Neuronal stem cell (in vitro differentiated cells): ENCODE results near the gene CCDC171.

ENCODE experiments used
- DNase-seq: peaks from one replicate; pipeline ENCODE4 v3.0.0-alpha.2; 2013; ENCODE audit warnings: low spot score
- H2AFZ ChIP-seq: one replicate; pipeline ENCODE4 v1.6.1; 2013; ENCODE audit warnings: mild to moderate bottlenecking, low read length, inconsistent platforms
- H2AK5ac ChIP-seq: 2 replicates; pipeline ENCODE4 v1.6.1; 2013; ENCODE audit warnings: low read depth, mild to moderate bottlenecking, inconsistent platforms, low read length, moderate library complexity, mixed read lengths
- H2BK120ac ChIP-seq: 2 replicates; pipeline ENCODE4 v1.6.1; 2013; ENCODE audit warnings: low read depth, mild to moderate bottlenecking, inconsistent platforms, low read length, moderate library complexity, mixed read lengths
- H2BK12ac ChIP-seq: one replicate; pipeline ENCODE4 v1.6.1; 2013; ENCODE audit warnings: low read length, inconsistent platforms
- H2BK15ac ChIP-seq: 2 replicates; pipeline ENCODE4 v1.6.1; 2013; ENCODE audit warnings: mild to moderate bottlenecking, low read length, inconsistent platforms, mixed read lengths
- H2BK5ac ChIP-seq: one replicate; pipeline ENCODE4 v1.6.1; 2013; ENCODE audit warnings: inconsistent platforms, mild to moderate bottlenecking, low read length, moderate library complexity
- H3K14ac ChIP-seq: one replicate; pipeline ENCODE4 v1.6.1; 2013; ENCODE audit warnings: low read length, inconsistent platforms
- H3K18ac ChIP-seq: 2 replicates; pipeline ENCODE4 v1.6.1; 2013; ENCODE audit warnings: low read length, inconsistent platforms
- H3K23ac ChIP-seq: 2 replicates; pipeline ENCODE4 v1.6.1; 2013; ENCODE audit warnings: low read depth, mild to moderate bottlenecking, mixed read lengths, low read length, inconsistent platforms; ENCODE audit not compliant: poor library complexity
- H3K27ac ChIP-seq: replicated peaks from 3 replicates; pipeline ENCODE4 v1.5.1; 2013; ENCODE audit warnings: low read length, inconsistent platforms
- H3K27me3 ChIP-seq, 3 experiments: 2 replicates each; pipeline ENCODE4 v1.6.1; 2013; ENCODE audit warnings: low read length in 3 of 3, mild to moderate bottlenecking in 2 of 3, inconsistent platforms in 1 of 3, low read depth in 1 of 3, mixed read lengths in 1 of 3, moderate library complexity in 1 of 3; ENCODE audit not compliant: control insufficient read depth in 3 of 3, insufficient read depth in 3 of 3
- H3K36me3 ChIP-seq, 2 donors: replicated peaks in 1 of 2; 2 replicates each; pipeline ENCODE4 v1.6.1; 2013; ENCODE audit warnings: low read length in 2 of 2; ENCODE audit not compliant: control insufficient read depth in 2 of 2, insufficient read depth in 2 of 2
- H3K4ac ChIP-seq: 2 replicates; pipeline ENCODE4 v1.6.1; 2013; ENCODE audit warnings: inconsistent platforms, mild to moderate bottlenecking, low read length, moderate library complexity
- H3K4me1 ChIP-seq, 2 donors: 1 replicate in 1 of 2; 2 replicates in 1 of 2; pipeline ENCODE4 v1.6.1; 2013; ENCODE audit warnings: low read length in 2 of 2, low read depth in 1 of 2; ENCODE audit not compliant: control insufficient read depth in 2 of 2, insufficient read depth in 1 of 2
- H3K4me2 ChIP-seq: one replicate; pipeline ENCODE4 v1.6.1; 2013; ENCODE audit warnings: mild to moderate bottlenecking, low read length, inconsistent platforms; ENCODE audit not compliant: insufficient read depth, poor library complexity, severe bottlenecking
- H3K4me3 ChIP-seq, 2 donors: 2 replicates each; pipeline ENCODE4 v1.5.1; 2013; ENCODE audit warnings: low read length in 2 of 2, mild to moderate bottlenecking in 2 of 2, inconsistent platforms in 1 of 2, moderate library complexity in 1 of 2
- H3K79me1 ChIP-seq: one replicate; pipeline ENCODE4 v1.6.1; 2013; ENCODE audit warnings: low read depth, mild to moderate bottlenecking, inconsistent platforms, low read length, moderate library complexity
- H3K9ac ChIP-seq: one replicate; pipeline ENCODE4 v1.6.1; 2013; ENCODE audit warnings: mild to moderate bottlenecking, low read depth, low read length, inconsistent platforms; ENCODE audit not compliant: poor library complexity
- H3K9me3 ChIP-seq, 2 donors: replicated peaks in 1 of 2; 2 replicates each; pipeline versions ENCODE3 to v1.6.1; 2013; ENCODE audit warnings: low read length in 2 of 2, mild to moderate bottlenecking in 2 of 2, inconsistent platforms in 1 of 2, low read depth in 1 of 2, mixed read lengths in 1 of 2, moderate library complexity in 1 of 2; ENCODE audit not compliant: control insufficient read depth in 2 of 2, insufficient read depth in 1 of 2
- H4K8ac ChIP-seq: one replicate; pipeline ENCODE4 v1.6.1; 2013; ENCODE audit warnings: low read depth, mild to moderate bottlenecking, inconsistent platforms, low read length, moderate library complexity
- H4K91ac ChIP-seq: one replicate; pipeline ENCODE4 v1.6.1; 2013; ENCODE audit warnings: low read length, low read depth, mild to moderate bottlenecking, inconsistent platforms; ENCODE audit not compliant: poor library complexity
- WGBS, 2 donors: extraction: QIAGEN DNeasy Blood & Tissue Kit; methylation state at CpG; one replicate each; pipeline ENCODE4 v1.1.7; 2013; ENCODE audit warnings: missing lambda C conversion rate in 2 of 2, mixed read lengths in 1 of 2; ENCODE audit not compliant: insufficient read length in 2 of 2, insufficient replicate concordance in 1 of 2; ENCODE audit errors: extremely low coverage in 2 of 2; 5-methylcytosine and 5-hydroxymethylcytosine counted together

CCDC171 gene

GRCh38 chr9:16002816-16003215, 450.0 kb downstream of the CCDC171 start:
- Histone ChIP-seq H4K91ac (no peak overlapping the region), H4K8ac (no peak overlapping the region), H3K23ac (no peak overlapping the region), H3K9ac (no peak overlapping the region), H2BK12ac (no peak overlapping the region), H3K4me3 (no peak overlapping the region), H3K14ac (no peak overlapping the region), H2AK5ac (no peak overlapping the region), H3K18ac (no peak overlapping the region), H3K27me3 (no peaks in the 10 kb centered on the region), H2AFZ (no peak overlapping the region), H3K79me1 (no peaks in the 10 kb centered on the region), H3K36me3 (no peaks in the 10 kb centered on the region), H3K4me1 (peaks cover 0 to 5% of the 10 kb centered on the region in 2 donors), H2BK5ac (no peak overlapping the region), H3K9me3 (no peaks in the 10 kb centered on the region), H3K4me2 (no peak overlapping the region), H3K4ac (no peak overlapping the region), H2BK15ac (no peak overlapping the region), H2BK120ac (no peak overlapping the region), H3K27ac (no peak overlapping the region)
- no peak for DNase-seq
- WGBS, 2 donors: no CpG with 5 or more reads among the region's 3 CpGs

- H4K8ac ChIP-seq: no peak overlapping the region
- H2BK120ac ChIP-seq: no peak overlapping the region
- H3K27ac ChIP-seq: no peak overlapping the region
- H2AK5ac ChIP-seq: no peak overlapping the region
- no peaks in the 10 kb centered on the region for H3K27me3 ChIP-seq
- no peak overlapping the region for H3K4me2 ChIP-seq
- no peaks in the 10 kb centered on the region for H3K9me3 ChIP-seq
- no peak overlapping the region for H3K4me3 ChIP-seq
- H3K14ac ChIP-seq: peak overlapping the region; percentile 64
- H3K79me1 ChIP-seq: no peaks in the 10 kb centered on the region
- no peak overlapping the region for H2AFZ ChIP-seq
- H2BK5ac ChIP-seq: no peak overlapping the region
- peaks cover 0 to 5% of the 10 kb centered on the region in 2 donors for H3K4me1 ChIP-seq
- no peaks in the 10 kb centered on the region for H3K36me3 ChIP-seq
- no peak overlapping the region for H3K9ac ChIP-seq
- H3K4ac ChIP-seq: no peak overlapping the region
- WGBS, 2 donors: no CpG with 5 or more reads among the region's 6 CpGs
- no peak overlapping the region for H4K91ac ChIP-seq
- H3K18ac ChIP-seq: peak overlapping the region; percentile 1
- H2BK12ac ChIP-seq: no peak overlapping the region
- DNase-seq: no peak
- no peak overlapping the region for H3K23ac ChIP-seq
- H2BK15ac ChIP-seq: no peak overlapping the region
These were observed 450.9 kb downstream of the CCDC171 start for GRCh38 chr9:16003785-16004184.

- no peak overlapping the region for H3K18ac ChIP-seq
- H3K14ac ChIP-seq: no peak overlapping the region
- no peak overlapping the region for H4K91ac ChIP-seq
- H3K79me1 ChIP-seq: no peaks in the 10 kb centered on the region
- WGBS, 2 donors: no CpG with 5 or more reads among the region's 6 CpGs
- no peak for DNase-seq
- H3K23ac ChIP-seq: no peak overlapping the region
- H2AFZ ChIP-seq: no peak overlapping the region
- H3K4me1 ChIP-seq: peaks cover 0 to 5% of the 10 kb centered on the region in 2 donors
- H3K4me2 ChIP-seq: no peak overlapping the region
- H3K27ac ChIP-seq: no peak overlapping the region
- no peak overlapping the region for H3K4me3 ChIP-seq
- no peak overlapping the region for H4K8ac ChIP-seq
- no peak overlapping the region for H2BK5ac ChIP-seq
- no peak overlapping the region for H2BK15ac ChIP-seq
- H3K4ac ChIP-seq: no peak overlapping the region
- H3K9me3 ChIP-seq: no peaks in the 10 kb centered on the region
- no peaks in the 10 kb centered on the region for H3K36me3 ChIP-seq
- H2BK120ac ChIP-seq: no peak overlapping the region
- H3K9ac ChIP-seq: no peak overlapping the region
- no peak overlapping the region for H2AK5ac ChIP-seq
- no peaks in the 10 kb centered on the region for H3K27me3 ChIP-seq
- no peak overlapping the region for H2BK12ac ChIP-seq
These were observed 451.8 kb downstream of the CCDC171 start for GRCh38 chr9:16004613-16005012.

- Histone ChIP-seq H3K79me1 (no peaks in the 10 kb centered on the region), H3K27me3 (no peaks in the 10 kb centered on the region), H3K4me1 (no peaks in the 10 kb centered on the region), H3K4me2 (no peak overlapping the region), H4K91ac (no peak overlapping the region), H4K8ac (no peak overlapping the region), H3K9ac (no peak overlapping the region), H2AFZ (no peak overlapping the region), H3K4ac (no peak overlapping the region), H2BK120ac (no peak overlapping the region), H2AK5ac (no peak overlapping the region), H3K9me3 (no peaks in the 10 kb centered on the region), H3K36me3 (no peaks in the 10 kb centered on the region), H3K27ac (no peak overlapping the region), H3K14ac (no peak overlapping the region), H3K4me3 (no peak overlapping the region), H3K18ac (peak overlapping the region; percentile 28), H2BK5ac (no peak overlapping the region), H3K23ac (no peak overlapping the region), H2BK12ac (no peak overlapping the region), H2BK15ac (no peak overlapping the region)
- no peak for DNase-seq
- WGBS, 2 donors: no CpG with 5 or more reads among the region's 4 CpGs
These were observed 457.4 kb downstream of the CCDC171 start for GRCh38 chr9:16010221-16010620.
